Epidermal melanocyte (primary cell): ENCODE measurements around the gene GALNT14.

Experiments used
- DNase-seq: peaks from one replicate; pipeline ENCODE4 v3.0.0; 2011; ENCODE audit warnings: low spot score; ENCODE audit not compliant: insufficient read length

GALNT14 gene

GRCh38 chr2:31016648-31017047 lies 121.6 kb downstream of the GALNT14 start:
- no peak for DNase-seq

- no peak for DNase-seq
Observed at GRCh38 chr2:31014516-31014915, 123.7 kb downstream of the GALNT14 start.

- no peak for DNase-seq
Observed at GRCh38 chr2:31013301-31013700, 124.9 kb downstream of the GALNT14 start.

- DNase-seq = no peak
Observed at GRCh38 chr2:31012406-31012805, 125.8 kb downstream of the GALNT14 start.

- no peak for DNase-seq
Observed at GRCh38 chr2:31011587-31011986, 126.7 kb downstream of the GALNT14 start.

- no peak for DNase-seq
Observed at GRCh38 chr2:31008561-31009114, 129.6 kb downstream of the GALNT14 start.

GRCh38 chr2:31004257-31004656 lies 134.0 kb downstream of the GALNT14 start:
- no peak for DNase-seq

- DNase-seq = no peak
Observed at GRCh38 chr2:31003749-31004148, 134.5 kb downstream of the GALNT14 start.

GRCh38 chr2:31002537-31003150 lies 135.6 kb downstream of the GALNT14 start:
- DNase-seq = no peak

GRCh38 chr2:31000970-31001369 lies 137.3 kb downstream of the GALNT14 start:
- DNase-seq = no peak

- DNase-seq = no peak
Observed at GRCh38 chr2:30998672-30999071, 139.6 kb downstream of the GALNT14 start.

GRCh38 chr2:30997979-30998378 lies 140.3 kb downstream of the GALNT14 start:
- DNase-seq = no peak

GRCh38 chr2:30994227-30995056 lies 143.8 kb downstream of the GALNT14 start:
- DNase-seq = no peak

- DNase-seq = no peak
Observed at GRCh38 chr2:30992781-30993180, 145.5 kb downstream of the GALNT14 start.

GRCh38 chr2:30990671-30991070 lies 147.6 kb downstream of the GALNT14 start:
- no peak for DNase-seq

- DNase-seq = no peak
Observed at GRCh38 chr2:30990176-30990575, 148.1 kb downstream of the GALNT14 start.

GRCh38 chr2:30989746-30990145 lies 148.5 kb downstream of the GALNT14 start:
- DNase-seq = no peak

- DNase-seq = no peak
Observed at GRCh38 chr2:30987566-30987965, 150.7 kb downstream of the GALNT14 start.

GRCh38 chr2:30986231-30986580 lies 152.0 kb downstream of the GALNT14 start:
- DNase-seq = no peak

- no peak for DNase-seq
Observed at GRCh38 chr2:30985493-30986230, 152.6 kb downstream of the GALNT14 start.

- DNase-seq = no peak
Observed at GRCh38 chr2:30984148-30984547, 154.1 kb downstream of the GALNT14 start.

- DNase-seq = no peak
Observed at GRCh38 chr2:30981510-30981909, 156.7 kb downstream of the GALNT14 start.
